A673 (cell line): ENCODE results near the gene DTWD1.

Source experiments
- CTCF ChIP-seq: fragments of 300-800, 200-600 bp; sonication (generic); conservative IDR thresholded peaks from 2 replicates; pipeline ENCODE4 v1.5.1; 2017; ENCODE audit warnings: low read depth, mild to moderate bottlenecking, antibody characterized with exemption, low read length, moderate library complexity, mixed read lengths
- EZH2 ChIP-seq: fragments of 200-600 bp; sonication (generic); IDR thresholded peaks from 2 replicates; pipeline ENCODE4 v1.6.1; 2017; ENCODE audit warnings: borderline replicate concordance, low read depth, mild to moderate bottlenecking, mixed read lengths, antibody characterized with exemption, low read length; ENCODE audit not compliant: poor library complexity, severe bottlenecking

- TF ChIP-seq CTCF (no peak), EZH2 (no peak)
Measured at GRCh38 chr15:49686599-49686998, 65.8 kb downstream of the DTWD1 start.
